ENCODE results near the gene RAB33B. TPM values are rescaled to one million over a fixed set of nuclear protein-coding genes. Genes with fewer than 3 reads are reported as not detected.
"Not testable (repeated sequence)": the region's sequence is repeated elsewhere in the genome, so short reads cannot be mapped to it uniquely, and the experiment has no call there.

RAB33B gene
- total RNA-seq, 1 experiment from 2014 or later = 4.5 TPM

- ChIA-PET POLR2A (interaction anchor here (0.7 kb wide), 1 partner anchor 208 kb away, joined by 4 read pairs; no protein-coding TSS in a partner anchor), CTCF (no interaction called here)
- DNase-seq (ENCODE audit: low read depth, low spot score) (no peak), ATAC-seq (no peak)
- no peak for TF ChIP-seq REST (IDR thresholded peaks at IDR 0.05; ENCODE audit: insufficient read depth in 1 of 2, low read depth in 2 of 2, low read length in 1 of 2)
- TF ChIP-seq, protein P1, sequence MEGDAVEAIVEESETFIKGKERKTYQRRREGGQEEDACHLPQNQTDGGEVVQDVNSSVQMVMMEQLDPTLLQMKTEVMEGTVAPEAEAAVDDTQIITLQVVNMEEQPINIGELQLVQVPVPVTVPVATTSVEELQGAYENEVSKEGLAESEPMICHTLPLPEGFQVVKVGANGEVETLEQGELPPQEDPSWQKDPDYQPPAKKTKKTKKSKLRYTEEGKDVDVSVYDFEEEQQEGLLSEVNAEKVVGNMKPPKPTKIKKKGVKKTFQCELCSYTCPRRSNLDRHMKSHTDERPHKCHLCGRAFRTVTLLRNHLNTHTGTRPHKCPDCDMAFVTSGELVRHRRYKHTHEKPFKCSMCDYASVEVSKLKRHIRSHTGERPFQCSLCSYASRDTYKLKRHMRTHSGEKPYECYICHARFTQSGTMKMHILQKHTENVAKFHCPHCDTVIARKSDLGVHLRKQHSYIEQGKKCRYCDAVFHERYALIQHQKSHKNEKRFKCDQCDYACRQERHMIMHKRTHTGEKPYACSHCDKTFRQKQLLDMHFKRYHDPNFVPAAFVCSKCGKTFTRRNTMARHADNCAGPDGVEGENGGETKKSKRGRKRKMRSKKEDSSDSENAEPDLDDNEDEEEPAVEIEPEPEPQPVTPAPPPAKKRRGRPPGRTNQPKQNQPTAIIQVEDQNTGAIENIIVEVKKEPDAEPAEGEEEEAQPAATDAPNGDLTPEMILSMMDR (IDR thresholded peaks at IDR 0.05) = no peak
- TF ChIP-seq POLR2AphosphoS5 (IDR thresholded peaks at IDR 0.05; ENCODE audit: low read depth, low read length) = no peak
- no peak for TF ChIP-seq TCF7L2 (IDR thresholded peaks at IDR 0.05; ENCODE audit: low read depth, low read length)
- TF ChIP-seq SIN3A (IDR thresholded peaks at IDR 0.05; ENCODE audit: borderline replicate concordance, insufficient read depth, low read depth, low read length) = no peak
- intact Hi-C loops (cut with micrococcal nuclease; ENCODE audit: unreplicated experiment) (no loop called here), in situ Hi-C loops (cut with HindIII; ENCODE audit: low pct_unique_long_range_greater_than_20kb, low sequenced_read_pairs) (no loop called here)
- H3K27ac ChIP-seq (ENCODE audit: low read length) = no peak overlapping the region
- H3K9me3 ChIP-seq (ENCODE audit: control insufficient read depth, insufficient read depth, low read depth, low read length) = no peaks in the 10 kb centered on the region
- no peaks in the 10 kb centered on the region for H3K27me3 ChIP-seq (ENCODE audit: control insufficient read depth, insufficient read depth, low read length)
- no peaks in the 10 kb centered on the region for H3K4me1 ChIP-seq (ENCODE audit: control insufficient read depth, insufficient read depth, low read length)
- BruUV-seq (replicated peaks) = no TSS peak
- no peak overlapping the region for H3K4me3 ChIP-seq (ENCODE audit: low read depth in 2 of 2, low read length in 2 of 2)
- H3K36me3 ChIP-seq (ENCODE audit: control insufficient read depth, insufficient read depth, low read length) = no peaks in the 10 kb centered on the region
Observed at GRCh38 chr4:139465922-139466321, 12.0 kb downstream of the RAB33B start.

DNA sequence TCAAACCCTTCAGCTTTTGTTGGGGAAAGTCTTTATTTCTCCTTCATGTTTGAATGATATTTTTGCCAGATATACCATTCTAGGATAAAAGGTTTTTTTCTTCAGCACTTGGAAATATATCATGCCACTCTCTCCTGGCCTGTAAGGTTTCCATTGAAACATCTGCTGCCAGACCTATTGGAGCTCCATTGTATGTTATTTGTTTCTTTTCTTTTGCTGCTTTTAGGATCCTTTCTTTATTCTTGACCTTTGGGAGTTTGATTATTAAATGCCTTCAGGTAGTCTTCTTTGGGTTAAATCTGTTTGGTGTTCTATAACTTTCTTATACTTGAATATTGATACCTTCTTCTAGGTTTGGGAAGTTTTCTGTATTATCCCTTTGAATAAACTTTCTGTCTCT lies 14.8 kb downstream of the RAB33B start:
- H3K27me3 ChIP-seq (ENCODE audit: control insufficient read depth, insufficient read depth, low read length); intact Hi-C loops (cut with micrococcal nuclease; ENCODE audit: unreplicated experiment); H3K36me3 ChIP-seq (ENCODE audit: control insufficient read depth, insufficient read depth, low read length); POLR2A ChIA-PET; H3K27ac ChIP-seq (ENCODE audit: low read length); H3K4me1 ChIP-seq (ENCODE audit: control insufficient read depth, insufficient read depth, low read length); BruUV-seq (replicated peaks); in situ Hi-C loops (cut with HindIII; ENCODE audit: low pct_unique_long_range_greater_than_20kb, low sequenced_read_pairs); ATAC-seq; DNase-seq (ENCODE audit: low read depth, low spot score); H3K4me3 ChIP-seq (ENCODE audit: low read depth in 2 of 2, low read length in 2 of 2); H3K9me3 ChIP-seq (ENCODE audit: control insufficient read depth, insufficient read depth, low read depth, low read length): not testable (repeated sequence)
- CTCF ChIA-PET = interaction anchor here (0.6 kb wide), 1 partner anchor 138 kb away, joined by 3 read pairs; no protein-coding TSS in a partner anchor

DNA sequence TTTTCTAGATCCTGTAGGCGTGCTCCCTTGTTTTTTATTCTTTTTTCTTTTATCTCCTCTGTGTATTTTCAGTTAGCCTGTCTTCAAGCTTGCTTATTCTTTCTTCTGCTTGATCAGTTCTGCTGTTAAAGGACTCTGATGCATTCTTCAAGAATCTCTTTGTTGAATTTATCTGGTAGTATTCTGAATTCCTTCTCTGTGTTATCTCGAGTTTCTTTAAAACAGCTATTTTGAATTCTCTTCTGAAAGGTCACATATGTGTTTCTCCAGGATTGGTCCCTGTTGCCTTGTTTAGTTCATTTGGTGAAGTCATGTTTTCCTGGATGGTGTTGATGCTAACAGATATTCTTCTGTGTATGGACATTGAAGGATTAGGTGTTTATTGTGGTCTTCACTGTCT lies 15.3 kb downstream of the RAB33B start:
- H3K4me3 ChIP-seq (ENCODE audit: low read depth in 2 of 2, low read length in 2 of 2) = no peak overlapping the region
- TF ChIP-seq TCF7L2 (IDR thresholded peaks at IDR 0.05; ENCODE audit: low read depth, low read length) (no peak), POLR2AphosphoS5 (IDR thresholded peaks at IDR 0.05; ENCODE audit: low read depth, low read length) (no peak), SIN3A (IDR thresholded peaks at IDR 0.05; ENCODE audit: borderline replicate concordance, insufficient read depth, low read depth, low read length) (no peak), REST (IDR thresholded peaks at IDR 0.05; ENCODE audit: insufficient read depth in 1 of 2, low read depth in 2 of 2, low read length in 1 of 2) (no peak)
- TF ChIP-seq, protein P1 (IDR thresholded peaks at IDR 0.05) = no peak
- no peak overlapping the region for H3K27ac ChIP-seq (ENCODE audit: low read length)
- intact Hi-C loops (cut with micrococcal nuclease; ENCODE audit: unreplicated experiment) = no loop called here
- in situ Hi-C loops (cut with HindIII; ENCODE audit: low pct_unique_long_range_greater_than_20kb, low sequenced_read_pairs) = no loop called here
- ATAC-seq = no peak
- no peaks in the 10 kb centered on the region for H3K4me1 ChIP-seq (ENCODE audit: control insufficient read depth, insufficient read depth, low read length)
- H3K9me3 ChIP-seq (ENCODE audit: control insufficient read depth, insufficient read depth, low read depth, low read length) = peaks cover 6% of the 10 kb centered on the region; the same call in 1 of the 2 replicates
- BruUV-seq (replicated peaks) = no TSS peak
- no peak for DNase-seq (ENCODE audit: low read depth, low spot score)
- H3K36me3 ChIP-seq (ENCODE audit: control insufficient read depth, insufficient read depth, low read length) = no peaks in the 10 kb centered on the region
- CTCF ChIA-PET = no interaction called here
- H3K27me3 ChIP-seq (ENCODE audit: control insufficient read depth, insufficient read depth, low read length) = no peaks in the 10 kb centered on the region
- POLR2A ChIA-PET = no interaction called here

All from Panc1 (cell line).